ENCODE results near the gene PLA1A.

PLA1A gene

GRCh38 chr3:119627461-119627860 lies 29.8 kb downstream of the PLA1A start:
- no peak for DNase-seq (ENCODE audit: low read depth)
- TF ChIP-seq, protein P1, sequence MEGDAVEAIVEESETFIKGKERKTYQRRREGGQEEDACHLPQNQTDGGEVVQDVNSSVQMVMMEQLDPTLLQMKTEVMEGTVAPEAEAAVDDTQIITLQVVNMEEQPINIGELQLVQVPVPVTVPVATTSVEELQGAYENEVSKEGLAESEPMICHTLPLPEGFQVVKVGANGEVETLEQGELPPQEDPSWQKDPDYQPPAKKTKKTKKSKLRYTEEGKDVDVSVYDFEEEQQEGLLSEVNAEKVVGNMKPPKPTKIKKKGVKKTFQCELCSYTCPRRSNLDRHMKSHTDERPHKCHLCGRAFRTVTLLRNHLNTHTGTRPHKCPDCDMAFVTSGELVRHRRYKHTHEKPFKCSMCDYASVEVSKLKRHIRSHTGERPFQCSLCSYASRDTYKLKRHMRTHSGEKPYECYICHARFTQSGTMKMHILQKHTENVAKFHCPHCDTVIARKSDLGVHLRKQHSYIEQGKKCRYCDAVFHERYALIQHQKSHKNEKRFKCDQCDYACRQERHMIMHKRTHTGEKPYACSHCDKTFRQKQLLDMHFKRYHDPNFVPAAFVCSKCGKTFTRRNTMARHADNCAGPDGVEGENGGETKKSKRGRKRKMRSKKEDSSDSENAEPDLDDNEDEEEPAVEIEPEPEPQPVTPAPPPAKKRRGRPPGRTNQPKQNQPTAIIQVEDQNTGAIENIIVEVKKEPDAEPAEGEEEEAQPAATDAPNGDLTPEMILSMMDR (conservative IDR thresholded peaks at IDR 0.05; ENCODE audit: control insufficient read depth, insufficient read depth, low read depth, low read length): no peak
- H3K4me3 ChIP-seq (ENCODE audit: control insufficient read depth, low read depth, low read length): no peak overlapping the region

GRCh38 chr3:119628390-119628789 lies 30.7 kb downstream of the PLA1A start:
- TF ChIP-seq, protein P1 (conservative IDR thresholded peaks at IDR 0.05; ENCODE audit: control insufficient read depth, insufficient read depth, low read depth, low read length): no peak
- H3K4me3 ChIP-seq (ENCODE audit: control insufficient read depth, low read depth, low read length): no peak overlapping the region
- DNase-seq (ENCODE audit: low read depth): no peak

- H3K4me3 ChIP-seq (ENCODE audit: control insufficient read depth, low read depth, low read length): no peak overlapping the region
- TF ChIP-seq, protein P1 (conservative IDR thresholded peaks at IDR 0.05; ENCODE audit: control insufficient read depth, insufficient read depth, low read depth, low read length): no peak
- peak; percentile 13 for DNase-seq (ENCODE audit: low read depth)
Observed at GRCh38 chr3:119628816-119629445, 31.2 kb downstream of the PLA1A start.

- TF ChIP-seq, protein P1 (conservative IDR thresholded peaks at IDR 0.05; ENCODE audit: control insufficient read depth, insufficient read depth, low read depth, low read length): no peak
- H3K4me3 ChIP-seq (ENCODE audit: control insufficient read depth, low read depth, low read length): no peak overlapping the region
- DNase-seq (ENCODE audit: low read depth): peak; percentile 85
Observed at GRCh38 chr3:119630128-119630879, 32.6 kb downstream of the PLA1A start.

GRCh38 chr3:119630880-119631329 lies 33.2 kb downstream of the PLA1A start:
- DNase-seq (ENCODE audit: low read depth): no peak
- H3K4me3 ChIP-seq (ENCODE audit: control insufficient read depth, low read depth, low read length): no peak overlapping the region
- TF ChIP-seq, protein P1 (conservative IDR thresholded peaks at IDR 0.05; ENCODE audit: control insufficient read depth, insufficient read depth, low read depth, low read length): no peak

- no peak overlapping the region for H3K4me3 ChIP-seq (ENCODE audit: control insufficient read depth, low read depth, low read length)
- TF ChIP-seq, protein P1 (conservative IDR thresholded peaks at IDR 0.05; ENCODE audit: control insufficient read depth, insufficient read depth, low read depth, low read length): no peak
- no peak for DNase-seq (ENCODE audit: low read depth)
Observed at GRCh38 chr3:119631516-119631915, 33.8 kb downstream of the PLA1A start.
